Erythroblast (primary cell): ENCODE results near the gene ALPG.

Source experiments
- GATA1 ChIP-seq: IDR thresholded peaks from 2 replicates; pipeline ENCODE4 v1.6.1; 2011; ENCODE audit warnings: low read depth, mild to moderate bottlenecking, control low read depth, low read length, moderate library complexity
- POLR2A ChIP-seq: IDR thresholded peaks from 2 replicates; pipeline ENCODE4 v1.6.1; 2011; ENCODE audit warnings: mild to moderate bottlenecking, low read length

DNA sequence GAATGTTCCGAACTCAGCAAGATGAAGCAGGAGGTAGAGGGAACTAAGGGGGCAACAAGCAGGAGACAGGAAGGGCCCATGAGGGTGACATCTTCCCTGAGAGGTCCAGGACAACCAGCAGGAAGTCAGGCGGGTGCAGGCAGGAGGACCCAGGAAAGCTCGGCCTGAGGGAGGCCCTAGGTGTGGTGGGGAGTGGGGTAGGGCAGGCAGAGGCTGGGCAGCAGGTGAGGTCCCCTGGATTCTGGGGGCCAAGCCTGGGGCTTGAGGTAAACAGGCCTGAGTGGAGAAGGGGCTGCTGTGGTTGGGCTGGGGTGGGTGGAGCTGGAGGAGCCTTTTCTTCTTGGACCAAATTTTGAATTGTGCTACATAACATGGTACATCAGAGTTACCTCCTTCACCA, 4.1 kb upstream of the ALPG start:
- TF ChIP-seq POLR2A (no peak), GATA1 (no peak)
